ENCODE data around the gene POLR2F.

GRCh38 chr22:37942133-37942532 is 11.4 kb upstream of the POLR2F start:
- TF ChIP-seq, protein P1, sequence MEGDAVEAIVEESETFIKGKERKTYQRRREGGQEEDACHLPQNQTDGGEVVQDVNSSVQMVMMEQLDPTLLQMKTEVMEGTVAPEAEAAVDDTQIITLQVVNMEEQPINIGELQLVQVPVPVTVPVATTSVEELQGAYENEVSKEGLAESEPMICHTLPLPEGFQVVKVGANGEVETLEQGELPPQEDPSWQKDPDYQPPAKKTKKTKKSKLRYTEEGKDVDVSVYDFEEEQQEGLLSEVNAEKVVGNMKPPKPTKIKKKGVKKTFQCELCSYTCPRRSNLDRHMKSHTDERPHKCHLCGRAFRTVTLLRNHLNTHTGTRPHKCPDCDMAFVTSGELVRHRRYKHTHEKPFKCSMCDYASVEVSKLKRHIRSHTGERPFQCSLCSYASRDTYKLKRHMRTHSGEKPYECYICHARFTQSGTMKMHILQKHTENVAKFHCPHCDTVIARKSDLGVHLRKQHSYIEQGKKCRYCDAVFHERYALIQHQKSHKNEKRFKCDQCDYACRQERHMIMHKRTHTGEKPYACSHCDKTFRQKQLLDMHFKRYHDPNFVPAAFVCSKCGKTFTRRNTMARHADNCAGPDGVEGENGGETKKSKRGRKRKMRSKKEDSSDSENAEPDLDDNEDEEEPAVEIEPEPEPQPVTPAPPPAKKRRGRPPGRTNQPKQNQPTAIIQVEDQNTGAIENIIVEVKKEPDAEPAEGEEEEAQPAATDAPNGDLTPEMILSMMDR (IDR thresholded peaks at IDR 0.05), result no peak
- no peak for TF ChIP-seq POLR2A (IDR thresholded peaks at IDR 0.05)
